Ectodermal cell (in vitro differentiated cells): ENCODE results near the gene C19orf53.
A peak's percentile ranks its signal among the peaks of the same experiment; 100 is the strongest.
"Not testable (repeated sequence)": the region's sequence is repeated elsewhere in the genome, so short reads cannot be mapped to it uniquely, and the experiment has no call there.

Experiments
- H3K27ac ChIP-seq: 2 replicates; pipeline ENCODE4 v1.7.0; 2013; ENCODE audit warnings: mild to moderate bottlenecking, low read depth, low read length; ENCODE audit not compliant: insufficient read depth, poor library complexity, severe bottlenecking
- H3K27me3 ChIP-seq: 2 replicates; pipeline ENCODE4 v1.7.0; 2013; ENCODE audit warnings: mild to moderate bottlenecking, low read length; ENCODE audit not compliant: insufficient read depth, control insufficient read depth, poor library complexity, severe bottlenecking
- H3K36me3 ChIP-seq: one replicate; pipeline ENCODE4 v1.7.0; 2013; ENCODE audit warnings: low read length; ENCODE audit not compliant: control insufficient read depth, insufficient read depth
- H3K4me1 ChIP-seq: one replicate; pipeline ENCODE4 v1.7.0; 2013; ENCODE audit warnings: low read length; ENCODE audit not compliant: control insufficient read depth, insufficient read depth
- H3K4me3 ChIP-seq: 2 replicates; pipeline ENCODE4 v1.7.0; 2013; ENCODE audit warnings: low read depth, low read length, control low read depth; ENCODE audit not compliant: insufficient read depth
- H3K9me3 ChIP-seq: 2 replicates; pipeline ENCODE4 v1.7.0; 2013; ENCODE audit warnings: mild to moderate bottlenecking, low read length, moderate library complexity; ENCODE audit not compliant: control insufficient read depth
- WGBS, 2 experiments: methylation state at CpG; one replicate each; pipeline ENCODE4 v1.1.7; 2013; ENCODE audit warnings: missing lambda C conversion rate in 2 of 2; 5-methylcytosine and 5-hydroxymethylcytosine counted together

Gene C19orf53

GRCh38 chr19:13763265-13763664, 11.0 kb upstream of the C19orf53 start:
- WGBS, 2 experiments: 95 to 98% methylated on average over 3 of the region's 3 CpGs
- H3K4me3 ChIP-seq: no peak overlapping the region
- no peak overlapping the region for H3K27ac ChIP-seq
- H3K4me1 ChIP-seq: no peaks in the 10 kb centered on the region
- peaks cover 23% of the 10 kb centered on the region for H3K36me3 ChIP-seq
- peaks cover 6% of the 10 kb centered on the region for H3K27me3 ChIP-seq
- no peaks in the 10 kb centered on the region for H3K9me3 ChIP-seq

GRCh38 chr19:13764101-13764807, 10.0 kb upstream of the C19orf53 start, which contains the start of gene MRI1:
Gene MRI1 (plus strand): TSS chr19:13764522. CDS start chr19:13764589, 67 bp downstream.
- Histone ChIP-seq H3K27ac (no peak within 1 kb of the TSS), H3K4me3 (peak within 1 kb of the TSS; percentile 53), H3K4me1 (no peaks in the 10 kb centered on the region), H3K9me3 (no peaks in the 10 kb centered on the region), H3K36me3 (peaks cover 14% of the 10 kb centered on the region), H3K27me3 (peaks cover 6% of the 10 kb centered on the region)
- 22 to 24% methylated on average over 65 to 66 of the region's 67 CpGs for WGBS, 2 experiments

- H3K27me3 ChIP-seq: peaks cover 6% of the 10 kb centered on the region
- no peaks in the 10 kb centered on the region for H3K9me3 ChIP-seq
- peaks cover 12% of the 10 kb centered on the region for H3K36me3 ChIP-seq
- H3K4me1 ChIP-seq: no peaks in the 10 kb centered on the region
- H3K27ac ChIP-seq: no peak overlapping the region
- peak overlapping the region; percentile 53 for H3K4me3 ChIP-seq
- WGBS, 2 experiments: 6% methylated on average over 48 of the region's 48 CpGs
Measured at GRCh38 chr19:13764821-13765394, 9.3 kb upstream of the C19orf53 start.

- WGBS, 2 experiments: 68 to 70% methylated on average over 19 of the region's 19 CpGs
- Histone ChIP-seq H3K27me3 (peaks cover 6% of the 10 kb centered on the region), H3K9me3 (no peaks in the 10 kb centered on the region), H3K4me3 (peak overlapping the region; percentile 53), H3K4me1 (no peaks in the 10 kb centered on the region), H3K27ac (no peak overlapping the region), H3K36me3 (peaks cover 9% of the 10 kb centered on the region)
Measured at GRCh38 chr19:13765395-13766094, 8.7 kb upstream of the C19orf53 start.

- peaks cover 9% of the 10 kb centered on the region for H3K36me3 ChIP-seq
- H3K27ac ChIP-seq: no peak overlapping the region
- H3K4me3 ChIP-seq: no peak overlapping the region
- H3K9me3 ChIP-seq: no peaks in the 10 kb centered on the region
- H3K27me3 ChIP-seq: peaks cover 6% of the 10 kb centered on the region
- WGBS, 2 experiments: 92 to 94% methylated on average over 3 of the region's 3 CpGs
- H3K4me1 ChIP-seq: no peaks in the 10 kb centered on the region
Measured at GRCh38 chr19:13766095-13766481, 8.2 kb upstream of the C19orf53 start.

GRCh38 chr19:13768510-13768909, 5.7 kb upstream of the C19orf53 start:
- no peaks in the 10 kb centered on the region for H3K4me1 ChIP-seq
- no peak overlapping the region for H3K27ac ChIP-seq
- 93 to 94% methylated on average over 19 of the region's 19 CpGs for WGBS, 2 experiments
- peaks cover 6% of the 10 kb centered on the region for H3K27me3 ChIP-seq
- no peak overlapping the region for H3K4me3 ChIP-seq
- H3K9me3 ChIP-seq: no peaks in the 10 kb centered on the region
- no peaks in the 10 kb centered on the region for H3K36me3 ChIP-seq

GRCh38 chr19:13770013-13770635, 4.1 kb upstream of the C19orf53 start:
- H3K27me3 ChIP-seq: peaks cover 2% of the 10 kb centered on the region
- peaks cover under 1% of the 10 kb centered on the region for H3K4me1 ChIP-seq
- H3K27ac ChIP-seq: no peak overlapping the region
- no peak overlapping the region for H3K4me3 ChIP-seq
- WGBS, 2 experiments: 89% methylated on average over 16 of the region's 16 CpGs
- no peaks in the 10 kb centered on the region for H3K36me3 ChIP-seq
- H3K9me3 ChIP-seq: no peaks in the 10 kb centered on the region

GRCh38 chr19:13778398-13778797, 4.1 kb downstream of the C19orf53 start:
- WGBS, 2 experiments: 95% methylated on average over 9 of the region's 9 CpGs
- no peaks in the 10 kb centered on the region for H3K9me3 ChIP-seq
- H3K27me3 ChIP-seq: no peaks in the 10 kb centered on the region
- no peak overlapping the region for H3K27ac ChIP-seq
- peaks cover 10% of the 10 kb centered on the region for H3K4me1 ChIP-seq
- H3K4me3 ChIP-seq: no peak overlapping the region
- peaks cover 19% of the 10 kb centered on the region for H3K36me3 ChIP-seq

GRCh38 chr19:13778847-13779246, 4.6 kb downstream of the C19orf53 start:
- WGBS, 2 experiments: 95 to 96% methylated on average over 6 of the region's 6 CpGs
- H3K4me3 ChIP-seq: no peak overlapping the region

GRCh38 chr19:13779794-13780193, 5.5 kb downstream of the C19orf53 start:
- not testable (repeated sequence) for H3K4me1 ChIP-seq, H3K9me3 ChIP-seq, H3K27ac ChIP-seq, H3K27me3 ChIP-seq, H3K4me3 ChIP-seq
- H3K36me3 ChIP-seq: peaks cover 19% of the 10 kb centered on the region
- 85 to 88% methylated on average over 8 of the region's 8 CpGs for WGBS, 2 experiments

More at GRCh38 chr19:13778847-13779246, 4.6 kb downstream of the C19orf53 start:
- Histone ChIP-seq H3K9me3 (no peaks in the 10 kb centered on the region), H3K4me1 (peaks cover 10% of the 10 kb centered on the region), H3K27ac (no peak overlapping the region), H3K27me3 (no peaks in the 10 kb centered on the region), H3K36me3 (peaks cover 19% of the 10 kb centered on the region)
